H1 (cell line): ENCODE measurements around the gene KIAA0930. TPM values are rescaled to one million over a fixed set of nuclear protein-coding genes. Genes with fewer than 3 reads are reported as not detected.

Source experiments
- BACH1 ChIP-seq: IDR thresholded peaks from 2 replicates; pipeline ENCODE4 v1.6.1; 2012; ENCODE audit warnings: low read length, improper control_type of control experiment
- CHD2 ChIP-seq: IDR thresholded peaks from 2 replicates; pipeline ENCODE4 v1.6.1; 2012; ENCODE audit warnings: low read length, improper control_type of control experiment
- RAD21 ChIP-seq, 2 experiments: IDR thresholded peaks in 1 of 2; conservative IDR thresholded peaks in 1 of 2; 2 replicates each; pipeline ENCODE4 v1.6.1; 2011; ENCODE audit warnings: low read depth in 2 of 2, low read length in 2 of 2, improper control_type of control experiment in 1 of 2, inconsistent platforms in 1 of 2, mild to moderate bottlenecking in 1 of 2, moderate library complexity in 1 of 2
- RNF2 ChIP-seq: fragments of 200-900, 300-1000 bp; sonication (generic); IDR thresholded peaks from 2 replicates; pipeline ENCODE4 v1.7.1; 2016; ENCODE audit warnings: borderline replicate concordance, low read depth, mild to moderate bottlenecking, antibody characterized with exemption, low read length; ENCODE audit not compliant: poor library complexity, severe bottlenecking; ENCODE audit errors: missing control alignments
- polyA plus RNA-seq, 7 experiments: library from polyadenylated mRNA; depleted of rRNA in 3 of 7; stranded (reverse) in 5 of 7; unstranded in 2 of 7; fragments of >200 nt in 5 of 7; fragments of 200-250 nt in 2 of 7; gene quantifications; 1 replicate in 5 of 7; 2 replicates in 1 of 7; 4 replicates in 1 of 7; pipeline versions ENCODE4 v1.2.1 to v1.2.3, GENCODE V29; 2011 to 2013; ENCODE audit warnings: missing spikeins in 2 of 7, mixed read lengths in 2 of 7
- total RNA-seq: library from RNA; stranded (reverse); fragmentation: NEBNext Ultra II Directional; extraction: Animal tissue kit (Norgen Biotek cat#: 25700); gene quantifications from 2 replicates; pipeline ENCODE4 v1.2.1, GENCODE V29; 2021
- TF ChIP-seq, protein P1 (sequence below): IDR thresholded peaks from 2 replicates; pipeline ENCODE4 v1.6.1; 2011; ENCODE audit warnings: low read depth, mild to moderate bottlenecking, low read length; ENCODE audit not compliant: insufficient read depth

The KIAA0930 gene
- total and polyA plus RNA-seq, 2 of the 8 experiments (the other 6 are each of a cell fraction or from before 2014, with no cell fraction given), result 61.9 to 66.1 TPM

DNA sequence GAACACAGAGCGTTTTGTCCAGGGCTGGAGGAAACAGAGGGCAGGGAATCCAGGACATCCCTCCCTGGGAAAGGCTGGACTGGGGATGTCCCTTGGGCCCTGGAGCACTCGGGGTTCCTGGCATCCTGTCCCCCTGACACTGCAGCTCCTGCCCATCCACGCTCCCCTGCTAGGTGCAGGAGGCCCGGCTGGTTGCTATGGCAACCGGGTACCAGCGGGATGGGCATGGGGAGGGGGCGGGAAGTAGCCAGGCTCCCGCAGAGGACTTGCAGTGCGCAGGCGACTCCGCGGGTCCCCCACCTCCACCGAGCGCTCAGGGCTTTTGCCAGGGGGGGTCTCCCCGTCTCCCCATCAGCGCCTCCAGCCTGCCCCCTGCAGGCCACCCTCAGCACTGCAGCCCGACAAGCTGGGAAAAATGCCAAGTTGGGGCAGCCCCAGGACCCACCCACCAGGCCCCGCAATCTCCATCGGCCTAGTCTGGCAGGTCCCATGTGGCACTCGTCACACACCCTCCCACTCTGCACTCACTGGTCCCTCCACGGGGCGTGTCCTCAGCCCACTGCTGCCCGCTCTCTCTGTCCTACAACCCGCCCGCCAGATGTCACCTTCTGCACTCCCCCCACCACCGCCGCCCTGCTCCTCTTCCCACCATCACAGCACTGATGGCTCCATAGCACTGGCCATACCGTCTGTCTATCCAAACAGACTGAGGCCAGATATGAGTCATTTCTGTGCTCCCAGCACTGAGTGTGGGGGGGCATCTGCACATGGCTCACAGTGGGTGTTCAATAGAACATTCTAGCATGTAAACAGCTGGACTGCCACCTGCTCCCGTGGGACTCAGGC, 31.5 kb downstream of the KIAA0930 start (continued):
- TF ChIP-seq RAD21 (IDR thresholded peaks at IDR 0.05 in 1 of 2, conservative IDR thresholded peaks at IDR 0.05 in 1 of 2; ENCODE audit: low read depth in 2 of 2, low read length in 2 of 2), result peak; percentile 54 to 68
- TF ChIP-seq CHD2, result peak; percentile 10; the same call in 1 of the 2 replicates
- TF ChIP-seq, protein P1, sequence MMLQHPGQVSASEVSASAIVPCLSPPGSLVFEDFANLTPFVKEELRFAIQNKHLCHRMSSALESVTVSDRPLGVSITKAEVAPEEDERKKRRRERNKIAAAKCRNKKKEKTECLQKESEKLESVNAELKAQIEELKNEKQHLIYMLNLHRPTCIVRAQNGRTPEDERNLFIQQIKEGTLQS, result no peak
- no peak for TF ChIP-seq RNF2
- TF ChIP-seq BACH1, result no peak
